Mammary epithelial cell (primary cell): ENCODE results near the gene SPATA3.

ENCODE experiments used
- EZH2 ChIP-seq: IDR thresholded peaks from 2 replicates; pipeline ENCODE4 v1.6.1; 2012; ENCODE audit warnings: low read length, inconsistent platforms, borderline replicate concordance
- TF ChIP-seq, protein P1 (sequence below), 2 donors: IDR thresholded peaks in 1 of 2; conservative IDR thresholded peaks in 1 of 2; 2 replicates each; pipeline ENCODE4 v1.5.1; 2011 to 2012; ENCODE audit warnings: inconsistent platforms in 2 of 2, low read length in 2 of 2, mild to moderate bottlenecking in 2 of 2, control low read depth in 1 of 2, low read depth in 1 of 2; ENCODE audit not compliant: insufficient read depth in 1 of 2; ENCODE audit errors: extremely low read depth in 1 of 2

DNA sequence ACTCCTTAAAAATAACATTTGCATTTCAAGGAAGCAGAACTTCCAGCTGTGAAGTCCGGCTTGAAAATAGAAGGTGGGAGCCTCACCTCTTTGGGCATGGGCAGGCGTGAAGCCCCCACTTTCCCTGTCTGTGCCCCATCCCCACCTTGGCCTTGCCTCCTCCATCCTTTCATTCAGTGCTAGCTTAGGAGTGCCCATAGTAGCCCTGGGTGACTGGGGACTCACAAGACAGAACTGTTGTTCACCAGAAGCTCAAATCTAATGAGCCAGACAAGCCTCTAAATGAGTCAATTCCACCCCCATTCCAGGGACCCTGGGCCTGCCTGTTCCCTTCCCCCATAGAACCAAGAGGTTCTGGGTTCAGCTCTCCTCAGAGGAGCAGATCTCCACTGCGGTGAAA is 20.0 kb downstream of the SPATA3 start:
- TF ChIP-seq, protein P1, sequence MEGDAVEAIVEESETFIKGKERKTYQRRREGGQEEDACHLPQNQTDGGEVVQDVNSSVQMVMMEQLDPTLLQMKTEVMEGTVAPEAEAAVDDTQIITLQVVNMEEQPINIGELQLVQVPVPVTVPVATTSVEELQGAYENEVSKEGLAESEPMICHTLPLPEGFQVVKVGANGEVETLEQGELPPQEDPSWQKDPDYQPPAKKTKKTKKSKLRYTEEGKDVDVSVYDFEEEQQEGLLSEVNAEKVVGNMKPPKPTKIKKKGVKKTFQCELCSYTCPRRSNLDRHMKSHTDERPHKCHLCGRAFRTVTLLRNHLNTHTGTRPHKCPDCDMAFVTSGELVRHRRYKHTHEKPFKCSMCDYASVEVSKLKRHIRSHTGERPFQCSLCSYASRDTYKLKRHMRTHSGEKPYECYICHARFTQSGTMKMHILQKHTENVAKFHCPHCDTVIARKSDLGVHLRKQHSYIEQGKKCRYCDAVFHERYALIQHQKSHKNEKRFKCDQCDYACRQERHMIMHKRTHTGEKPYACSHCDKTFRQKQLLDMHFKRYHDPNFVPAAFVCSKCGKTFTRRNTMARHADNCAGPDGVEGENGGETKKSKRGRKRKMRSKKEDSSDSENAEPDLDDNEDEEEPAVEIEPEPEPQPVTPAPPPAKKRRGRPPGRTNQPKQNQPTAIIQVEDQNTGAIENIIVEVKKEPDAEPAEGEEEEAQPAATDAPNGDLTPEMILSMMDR (conservative IDR thresholded peaks at IDR 0.05 in 1 of 2, IDR thresholded peaks at IDR 0.05 in 1 of 2; ENCODE audit: extremely low read depth in 1 of 2, insufficient read depth in 1 of 2, low read depth in 1 of 2, low read length in 2 of 2) = no peak
- TF ChIP-seq EZH2 = no peak
